Measurements from ENCODE around the gene PDCD11. TPM values are rescaled to one million over a fixed set of nuclear protein-coding genes. Genes with fewer than 3 reads are reported as not detected.

Gene PDCD11
- polyA plus RNA-seq, 1 donor, result 23.8 TPM

DNA sequence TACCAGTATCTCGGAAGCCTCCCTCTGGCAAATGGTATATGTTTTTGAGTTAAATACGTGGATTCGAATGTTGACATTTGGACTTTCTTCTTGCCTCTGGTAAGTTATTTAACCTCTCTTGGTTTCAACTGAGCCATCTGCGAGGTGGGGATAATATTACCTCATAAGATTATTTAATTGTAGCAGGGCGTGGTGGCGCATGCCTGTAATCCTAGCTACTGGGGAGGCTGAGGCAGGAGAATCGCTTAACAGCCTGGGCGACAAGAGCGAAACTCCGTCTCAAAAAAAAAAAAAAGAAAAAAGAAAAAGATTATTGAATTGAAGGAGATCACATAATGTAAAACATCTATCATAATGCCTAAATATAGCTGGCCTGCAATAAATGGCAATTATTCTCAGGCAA is 29.0 kb upstream of the PDCD11 start:
- no peaks in the 10 kb centered on the region for H3K9me3 ChIP-seq (ENCODE audit: control insufficient read depth, low read depth, low read length)
- H3K27ac ChIP-seq (ENCODE audit: low read length), result peak overlapping the region; percentile 88
- no peak for DNase-seq
- no peaks in the 10 kb centered on the region for H3K27me3 ChIP-seq (ENCODE audit: control insufficient read depth, insufficient read depth, low read length)
- 39% methylated on average over 6 of the region's 10 CpGs for WGBS (ENCODE audit: insufficient coverage, low lambda C conversion rate)
- peak overlapping the region; percentile 69 for H3K4me3 ChIP-seq (ENCODE audit: low read length)
- H3K36me3 ChIP-seq (ENCODE audit: control insufficient read depth, insufficient read depth, low read length), result no peaks in the 10 kb centered on the region
- peaks cover 3% of the 10 kb centered on the region for H3K4me1 ChIP-seq (ENCODE audit: control insufficient read depth, insufficient read depth, low read length)

DNA sequence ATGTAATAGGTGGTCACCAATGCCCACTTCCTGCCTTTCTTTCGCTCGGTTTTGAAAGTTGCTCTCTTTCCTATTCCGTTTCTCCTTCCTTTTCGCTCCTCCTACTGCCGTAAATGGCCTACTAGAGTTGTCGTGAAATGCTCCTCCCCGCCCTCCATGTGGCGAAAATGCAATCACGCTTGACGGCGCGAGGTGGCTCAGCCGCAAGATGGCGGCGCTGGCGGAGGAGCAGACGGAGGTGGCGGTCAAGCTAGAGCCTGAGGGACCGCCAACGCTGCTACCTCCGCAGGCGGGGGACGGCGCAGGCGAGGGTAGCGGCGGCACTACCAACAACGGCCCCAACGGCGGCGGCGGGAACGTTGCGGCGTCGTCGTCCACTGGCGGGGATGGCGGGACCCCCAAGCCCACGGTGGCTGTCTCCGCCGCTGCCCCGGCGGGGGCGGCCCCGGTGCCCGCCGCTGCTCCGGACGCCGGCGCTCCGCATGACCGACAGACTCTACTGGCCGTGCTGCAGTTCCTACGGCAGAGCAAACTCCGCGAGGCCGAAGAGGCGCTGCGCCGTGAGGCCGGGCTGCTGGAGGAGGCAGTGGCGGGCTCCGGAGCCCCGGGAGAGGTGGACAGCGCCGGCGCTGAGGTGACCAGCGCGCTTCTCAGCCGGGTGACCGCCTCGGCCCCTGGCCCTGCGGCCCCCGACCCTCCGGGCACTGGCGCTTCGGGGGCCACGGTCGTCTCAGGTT is 28.5 kb upstream of the PDCD11 start, which contains the start of gene TAF5:
Gene TAF5, plus strand, starts transcription at position 195 of the 737 bp plus-strand sequence. Its CDS starts 14 bp downstream, at position 209.
- H3K27me3 ChIP-seq (ENCODE audit: control insufficient read depth, insufficient read depth, low read length), result no peaks in the 10 kb centered on the region
- H3K4me3 ChIP-seq (ENCODE audit: low read length), result peak within 1 kb of the TSS; percentile 69
- H3K36me3 ChIP-seq (ENCODE audit: control insufficient read depth, insufficient read depth, low read length), result no peaks in the 10 kb centered on the region
- peak; percentile 93 to 96 for DNase-seq
- WGBS (ENCODE audit: insufficient coverage, low lambda C conversion rate), result 0% methylated on average over 3 of the region's 81 CpGs
- peak within 1 kb of the TSS; percentile 88 for H3K27ac ChIP-seq (ENCODE audit: low read length)
- H3K9me3 ChIP-seq (ENCODE audit: control insufficient read depth, low read depth, low read length), result no peaks in the 10 kb centered on the region
- peaks cover 3% of the 10 kb centered on the region for H3K4me1 ChIP-seq (ENCODE audit: control insufficient read depth, insufficient read depth, low read length)

- no CpG with 5 or more reads among the region's 3 CpGs for WGBS (ENCODE audit: insufficient coverage, low lambda C conversion rate)
- Histone ChIP-seq H3K36me3 (ENCODE audit: control insufficient read depth, insufficient read depth, low read length) (peaks cover 31% of the 10 kb centered on the region), H3K4me1 (ENCODE audit: control insufficient read depth, insufficient read depth, low read length) (peaks cover 3% of the 10 kb centered on the region), H3K27me3 (ENCODE audit: control insufficient read depth, insufficient read depth, low read length) (no peaks in the 10 kb centered on the region), H3K9me3 (ENCODE audit: control insufficient read depth, low read depth, low read length) (no peaks in the 10 kb centered on the region), H3K4me3 (ENCODE audit: low read length) (no peak overlapping the region), H3K27ac (ENCODE audit: low read length) (no peak overlapping the region)
- no peak for DNase-seq
Measured at GRCh38 chr10:103373544-103373943, 22.9 kb upstream of the PDCD11 start.

- no peak overlapping the region for H3K4me3 ChIP-seq (ENCODE audit: low read length)
- no peaks in the 10 kb centered on the region for H3K27me3 ChIP-seq (ENCODE audit: control insufficient read depth, insufficient read depth, low read length)
- no peak overlapping the region for H3K27ac ChIP-seq (ENCODE audit: low read length)
- no peaks in the 10 kb centered on the region for H3K4me1 ChIP-seq (ENCODE audit: control insufficient read depth, insufficient read depth, low read length)
- H3K9me3 ChIP-seq (ENCODE audit: control insufficient read depth, low read depth, low read length), result no peaks in the 10 kb centered on the region
- peaks cover 35% of the 10 kb centered on the region for H3K36me3 ChIP-seq (ENCODE audit: control insufficient read depth, insufficient read depth, low read length)
- no peak for DNase-seq
- WGBS (ENCODE audit: insufficient coverage, low lambda C conversion rate), result no CpG with 5 or more reads among the region's 5 CpGs
Measured at GRCh38 chr10:103374263-103374662, 22.2 kb upstream of the PDCD11 start.

GRCh38 chr10:103382769-103383168 is 13.7 kb upstream of the PDCD11 start:
- no peaks in the 10 kb centered on the region for H3K4me1 ChIP-seq (ENCODE audit: control insufficient read depth, insufficient read depth, low read length)
- 100% methylated on average over 1 of the region's 5 CpGs for whole genome bisulfite sequencing (ENCODE audit: insufficient coverage, low lambda C conversion rate)
- H3K27me3 ChIP-seq (ENCODE audit: control insufficient read depth, insufficient read depth, low read length), result no peaks in the 10 kb centered on the region
- no peak overlapping the region for H3K27ac ChIP-seq (ENCODE audit: low read length)
- no peak for DNase-seq
- peaks cover 44% of the 10 kb centered on the region for H3K36me3 ChIP-seq (ENCODE audit: control insufficient read depth, insufficient read depth, low read length)
- no peaks in the 10 kb centered on the region for H3K9me3 ChIP-seq (ENCODE audit: control insufficient read depth, low read depth, low read length)
- no peak overlapping the region for H3K4me3 ChIP-seq (ENCODE audit: low read length)

GRCh38 chr10:103394180-103394579 is 2.2 kb upstream of the PDCD11 start:
- Histone ChIP-seq H3K27me3 (ENCODE audit: control insufficient read depth, insufficient read depth, low read length) (no peaks in the 10 kb centered on the region), H3K9me3 (ENCODE audit: control insufficient read depth, low read depth, low read length) (no peaks in the 10 kb centered on the region), H3K36me3 (ENCODE audit: control insufficient read depth, insufficient read depth, low read length) (peaks cover 30% of the 10 kb centered on the region), H3K4me1 (ENCODE audit: control insufficient read depth, insufficient read depth, low read length) (peaks cover 6% of the 10 kb centered on the region), H3K4me3 (ENCODE audit: low read length) (no peak overlapping the region), H3K27ac (ENCODE audit: low read length) (no peak overlapping the region)
- DNase-seq, result no peak
- 100% methylated on average over 1 of the region's 14 CpGs for WGBS (ENCODE audit: insufficient coverage, low lambda C conversion rate)

- Histone ChIP-seq H3K4me1 (ENCODE audit: control insufficient read depth, insufficient read depth, low read length) (peaks cover 6% of the 10 kb centered on the region), H3K4me3 (ENCODE audit: low read length) (peak overlapping the region; percentile 90)
Measured at GRCh38 chr10:103395754-103396066, 716 bp upstream of the PDCD11 start.

GRCh38 chr10:103396789-103397087 is 312 bp downstream of the PDCD11 start:
- Histone ChIP-seq H3K4me3 (ENCODE audit: low read length) (peak overlapping the region; percentile 90), H3K4me1 (ENCODE audit: control insufficient read depth, insufficient read depth, low read length) (peaks cover 6% of the 10 kb centered on the region), H3K27me3 (ENCODE audit: control insufficient read depth, insufficient read depth, low read length) (no peaks in the 10 kb centered on the region), H3K9me3 (ENCODE audit: control insufficient read depth, low read depth, low read length) (no peaks in the 10 kb centered on the region), H3K36me3 (ENCODE audit: control insufficient read depth, insufficient read depth, low read length) (peaks cover 29% of the 10 kb centered on the region), H3K27ac (ENCODE audit: low read length) (peak overlapping the region; percentile 25)
- WGBS (ENCODE audit: insufficient coverage, low lambda C conversion rate), result 0% methylated on average over 1 of the region's 8 CpGs
- DNase-seq, result no peak

More at GRCh38 chr10:103395754-103396066, 716 bp upstream of the PDCD11 start:
- Histone ChIP-seq H3K36me3 (ENCODE audit: control insufficient read depth, insufficient read depth, low read length) (peaks cover 34% of the 10 kb centered on the region), H3K9me3 (ENCODE audit: control insufficient read depth, low read depth, low read length) (no peaks in the 10 kb centered on the region), H3K27ac (ENCODE audit: low read length) (peak overlapping the region; percentile 69), H3K27me3 (ENCODE audit: control insufficient read depth, insufficient read depth, low read length) (no peaks in the 10 kb centered on the region)
- peak in 1 of 2 donors; percentile 54 for DNase-seq
- WGBS (ENCODE audit: insufficient coverage, low lambda C conversion rate), result 20% methylated on average over 1 of the region's 11 CpGs

- Histone ChIP-seq H3K4me3 (ENCODE audit: low read length) (peak overlapping the region; percentile 90), H3K27me3 (ENCODE audit: control insufficient read depth, insufficient read depth, low read length) (no peaks in the 10 kb centered on the region), H3K4me1 (ENCODE audit: control insufficient read depth, insufficient read depth, low read length) (peaks cover 6% of the 10 kb centered on the region), H3K36me3 (ENCODE audit: control insufficient read depth, insufficient read depth, low read length) (peaks cover 31% of the 10 kb centered on the region), H3K9me3 (ENCODE audit: control insufficient read depth, low read depth, low read length) (no peaks in the 10 kb centered on the region), H3K27ac (ENCODE audit: low read length) (no peak overlapping the region)
- peak in 1 of 2 donors; percentile 5 for DNase-seq
- 0% methylated on average over 1 of the region's 19 CpGs for WGBS (ENCODE audit: insufficient coverage, low lambda C conversion rate)
Measured at GRCh38 chr10:103397191-103397825, 882 bp downstream of the PDCD11 start.

- Histone ChIP-seq H3K27me3 (ENCODE audit: control insufficient read depth, insufficient read depth, low read length) (no peaks in the 10 kb centered on the region), H3K4me3 (ENCODE audit: low read length) (no peak overlapping the region), H3K36me3 (ENCODE audit: control insufficient read depth, insufficient read depth, low read length) (peaks cover 86% of the 10 kb centered on the region), H3K9me3 (ENCODE audit: control insufficient read depth, low read depth, low read length) (no peaks in the 10 kb centered on the region), H3K27ac (ENCODE audit: low read length) (no peak overlapping the region), H3K4me1 (ENCODE audit: control insufficient read depth, insufficient read depth, low read length) (peaks cover 6% of the 10 kb centered on the region)
- WGBS (ENCODE audit: insufficient coverage, low lambda C conversion rate), result no CpG with 5 or more reads among the region's 2 CpGs
- peak; percentile 31 to 55 for DNase-seq
Measured at GRCh38 chr10:103413564-103413963, 17.1 kb downstream of the PDCD11 start.
